Measurements from ENCODE around the gene ARHGAP26.

The ARHGAP26 gene

DNA sequence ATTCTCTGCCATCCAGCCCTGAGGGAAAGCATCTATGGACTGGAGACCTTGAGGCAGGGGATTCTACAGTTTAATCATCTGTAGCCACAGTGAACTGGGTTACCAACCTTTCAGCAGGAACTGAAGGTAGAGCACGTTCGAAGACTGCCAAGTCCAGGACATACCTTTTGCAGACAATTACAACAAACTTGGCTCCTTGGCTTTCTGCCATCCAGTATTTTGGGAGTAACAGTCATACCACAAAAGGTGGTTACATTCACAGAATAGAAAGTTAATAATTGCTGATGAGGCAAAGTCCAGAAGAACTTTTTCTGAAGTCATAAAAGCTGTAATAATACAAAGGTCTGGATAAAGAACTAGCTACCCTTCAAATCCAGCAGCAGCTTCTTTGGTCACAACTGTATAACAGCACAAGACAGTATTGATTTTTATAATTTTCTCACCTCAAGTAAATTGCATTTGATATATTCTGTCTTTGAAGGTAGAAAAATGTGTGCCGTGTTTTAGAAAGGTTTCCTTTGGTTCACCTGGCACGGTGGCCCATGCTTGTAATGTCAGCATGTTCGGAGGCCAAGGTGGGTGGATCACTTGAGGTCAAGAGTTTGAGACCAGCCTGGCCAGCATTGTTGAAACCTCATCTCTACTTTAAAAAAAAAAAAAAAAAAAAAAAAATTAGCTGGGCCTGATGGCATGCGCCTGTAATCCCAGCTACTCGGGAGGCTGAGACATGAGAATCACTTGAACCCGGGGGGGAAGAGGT is 396.7 kb downstream of the ARHGAP26 start:
- no peak for DNase-seq (ENCODE audit: low spot score)

GRCh38 chr5:143168171-143168741 is 398.1 kb downstream of the ARHGAP26 start:
- no peak for DNase-seq (ENCODE audit: low spot score)

DNA sequence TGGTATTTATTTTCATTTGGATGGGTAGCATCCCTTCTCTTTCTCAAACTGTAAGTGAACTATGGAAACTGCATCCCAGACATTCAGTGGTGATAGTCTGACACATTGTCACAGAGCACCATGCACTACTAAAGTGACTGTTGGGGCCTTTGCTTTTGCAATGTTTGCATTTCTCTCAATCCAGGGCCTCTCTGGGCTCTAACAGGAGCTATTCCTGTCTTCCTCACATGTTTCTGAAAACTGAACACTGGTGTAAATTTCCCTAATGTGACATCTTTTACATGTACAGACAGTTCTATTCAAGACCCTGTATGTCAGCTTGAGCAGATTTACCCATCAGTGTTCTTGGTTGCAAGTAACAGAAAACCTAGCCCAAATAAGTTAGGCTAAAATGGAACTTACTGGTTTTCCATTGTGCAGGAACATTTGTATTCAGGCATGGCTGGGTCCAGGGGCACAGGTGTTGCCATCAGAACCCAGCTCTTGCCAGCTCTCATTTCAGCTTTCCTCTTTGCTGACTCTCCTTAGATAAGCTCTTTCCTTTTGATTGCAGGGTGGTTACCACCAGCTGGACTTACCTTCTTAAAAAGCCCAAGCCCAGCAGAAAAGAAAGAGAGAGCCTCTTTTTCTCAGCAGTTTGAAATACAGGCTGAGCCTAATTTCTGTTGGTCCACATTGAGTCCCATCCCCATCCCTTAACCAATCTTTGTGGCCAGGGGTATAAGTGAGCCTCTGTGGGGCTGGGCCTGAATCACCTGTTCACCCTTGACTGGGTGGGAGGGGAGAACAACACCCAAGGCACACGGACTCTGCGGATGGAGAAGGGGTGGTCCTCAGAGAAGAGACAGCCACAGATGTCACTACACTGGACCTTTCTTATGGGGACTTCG is 399.0 kb downstream of the ARHGAP26 start:
- no peak for DNase-seq (ENCODE audit: low spot score)

DNA sequence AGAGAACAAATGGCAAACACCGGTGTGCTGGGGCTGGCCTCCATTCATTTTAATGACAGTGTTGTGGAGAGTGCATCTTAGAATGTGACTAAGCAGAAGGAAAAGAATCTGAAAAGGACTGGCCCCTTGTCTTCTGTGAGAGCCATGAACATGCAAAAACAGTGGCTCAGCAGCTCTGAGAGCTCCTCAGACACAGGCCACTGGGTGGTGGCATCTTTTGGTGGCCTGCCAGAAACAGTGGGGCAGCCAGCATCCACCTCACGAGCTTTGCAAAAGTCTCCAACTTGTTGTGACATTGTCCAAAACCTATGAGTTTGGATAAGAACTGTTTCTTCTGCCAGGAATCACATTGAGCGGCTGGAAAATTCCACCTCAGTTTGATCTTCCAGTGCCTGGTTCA is 399.9 kb downstream of the ARHGAP26 start:
- no peak for DNase-seq (ENCODE audit: low spot score)

DNA sequence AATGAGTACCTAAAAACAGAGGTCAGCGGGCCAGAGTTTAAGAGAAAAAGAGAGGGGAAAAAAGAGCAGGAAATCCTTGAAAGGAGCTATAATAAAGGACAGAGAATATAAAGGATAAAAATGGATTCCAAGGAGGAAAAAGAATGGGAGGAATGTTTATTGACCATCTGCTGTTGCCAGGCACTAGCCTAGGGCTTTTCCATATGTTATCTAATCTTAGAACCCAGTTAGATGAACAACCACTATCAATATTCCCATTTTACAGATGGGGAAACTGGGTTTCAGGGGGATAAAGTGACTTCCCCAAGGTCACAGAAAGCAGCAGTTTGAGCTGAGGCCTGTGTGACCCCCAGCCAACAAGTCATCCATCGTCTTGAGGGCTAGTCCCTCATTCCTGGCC is 400.8 kb downstream of the ARHGAP26 start:
- no peak for DNase-seq (ENCODE audit: low spot score)

DNA sequence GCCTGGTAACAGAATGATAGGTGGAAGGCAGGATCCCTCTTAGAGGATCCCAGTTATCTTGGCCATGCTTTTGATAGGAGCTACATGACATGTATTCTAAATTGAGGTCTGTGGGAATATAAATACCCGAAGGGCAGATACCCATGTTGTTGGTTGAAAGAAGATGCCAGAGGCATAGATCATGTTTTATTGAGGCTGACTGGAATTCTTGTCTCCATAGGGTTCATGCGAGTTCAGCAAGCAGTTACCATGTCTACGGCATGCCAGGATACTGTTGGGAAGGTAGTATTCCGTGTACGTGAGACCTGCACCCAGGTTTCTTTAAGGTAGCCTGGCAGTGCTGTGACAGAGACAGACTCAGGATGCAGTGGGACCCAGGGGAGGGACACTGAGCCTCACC is 402.6 kb downstream of the ARHGAP26 start:
- DNase-seq (ENCODE audit: low spot score) = no peak

- DNase-seq (ENCODE audit: low spot score) = no peak
Observed at GRCh38 chr5:143173139-143173889, 403.1 kb downstream of the ARHGAP26 start.

DNA sequence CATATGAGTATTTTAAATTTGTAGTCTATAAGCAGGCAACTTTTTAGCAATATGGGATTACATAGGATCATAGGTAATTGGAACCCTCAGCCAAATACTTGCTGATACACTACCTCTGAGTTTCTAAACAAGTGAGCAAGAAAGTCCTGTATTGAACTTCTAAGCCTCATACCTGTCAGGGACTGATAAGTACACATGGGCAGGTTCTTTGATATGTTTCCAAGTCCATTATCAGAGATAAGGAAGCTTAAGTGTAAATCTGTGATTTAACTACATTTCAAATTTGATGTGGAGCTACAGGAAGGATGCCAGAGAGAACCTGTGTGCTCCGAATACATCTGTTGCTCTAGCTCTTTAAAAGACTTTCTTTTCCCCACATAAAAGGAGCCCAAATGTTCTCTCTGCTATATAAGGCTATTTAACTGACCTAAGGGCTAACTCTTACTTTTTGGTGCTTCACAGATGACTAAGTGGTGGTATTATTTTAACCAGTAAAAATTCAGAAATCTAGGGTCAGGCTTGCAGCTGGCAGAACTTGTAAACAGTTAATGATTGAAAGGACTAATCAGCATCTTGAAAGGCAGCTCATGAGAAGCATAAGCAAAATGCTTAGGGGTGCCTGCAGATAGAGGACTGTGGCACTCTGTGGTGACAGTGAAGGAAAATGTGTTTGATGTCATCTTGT is 404.7 kb downstream of the ARHGAP26 start:
- no peak for DNase-seq (ENCODE audit: low spot score)

DNA sequence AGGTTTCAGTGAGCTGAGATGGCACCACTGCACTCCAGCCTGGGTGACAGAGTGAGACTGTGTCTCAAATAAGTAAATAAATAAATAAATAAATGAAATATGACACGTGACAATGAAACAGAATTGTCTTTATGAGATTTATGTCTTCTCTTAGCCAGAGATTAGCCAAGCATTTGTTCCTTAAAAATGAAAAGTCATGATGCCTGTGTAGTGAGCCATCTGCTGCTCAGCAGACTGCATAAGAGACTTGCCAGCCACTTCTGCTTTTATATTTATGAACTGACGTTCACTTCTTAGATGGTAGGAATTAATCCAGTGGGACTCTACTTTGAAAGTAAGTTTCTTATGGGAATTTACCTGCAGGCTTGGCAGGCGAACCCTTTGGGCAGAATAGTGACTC is 405.9 kb downstream of the ARHGAP26 start:
- DNase-seq (ENCODE audit: low spot score) = no peak

- no peak for DNase-seq (ENCODE audit: low spot score)
Observed at GRCh38 chr5:143177263-143177983, 407.2 kb downstream of the ARHGAP26 start.

DNA sequence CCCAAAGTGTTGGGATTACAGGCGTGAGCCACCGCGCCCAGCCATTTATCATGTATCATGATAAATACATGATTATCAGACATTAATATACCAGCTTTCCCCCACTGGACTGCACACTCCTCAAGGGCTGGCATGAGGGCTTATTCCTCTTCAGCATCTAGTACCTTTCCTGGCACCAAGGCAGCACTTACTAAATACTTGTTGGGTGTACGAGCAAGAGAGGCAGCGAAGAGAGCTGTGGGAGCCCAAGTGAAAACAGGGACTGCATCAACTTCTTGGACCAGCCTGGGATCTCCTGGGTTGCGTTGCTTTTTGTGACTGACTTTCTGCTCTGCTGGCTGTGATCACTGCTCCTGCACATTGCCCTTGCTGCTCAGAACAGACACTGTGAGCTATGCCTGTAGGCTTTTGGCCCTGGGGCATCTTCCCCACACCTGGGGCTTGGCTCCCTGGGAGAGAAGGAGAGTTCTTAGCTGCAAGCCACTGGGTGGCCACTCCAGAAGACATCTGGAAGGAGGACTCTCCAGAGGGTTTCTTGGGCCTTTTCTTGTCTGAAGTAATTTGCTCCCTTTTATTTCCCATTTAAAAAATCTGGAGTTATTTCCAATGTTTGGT is 409.1 kb downstream of the ARHGAP26 start:
- no peak for DNase-seq (ENCODE audit: low spot score)

DNA sequence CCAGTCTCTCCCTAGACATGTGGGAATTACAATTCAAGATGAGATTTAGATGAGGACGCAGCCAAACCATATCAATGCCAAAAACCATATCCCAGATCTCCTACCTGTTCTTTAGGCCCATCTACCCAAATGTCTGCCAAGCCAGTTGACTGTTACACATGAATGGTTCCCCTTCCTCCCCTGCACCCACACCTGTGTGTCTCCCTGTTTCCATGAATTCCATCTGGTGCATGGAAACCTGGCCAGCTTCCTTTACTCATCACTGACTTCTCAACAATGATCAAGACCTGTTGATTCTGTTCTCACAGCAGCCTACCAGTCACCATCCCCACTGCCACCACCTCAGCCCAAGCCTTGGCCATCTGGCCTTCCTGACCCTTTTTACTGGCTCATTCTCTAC is 410.6 kb downstream of the ARHGAP26 start:
- DNase-seq (ENCODE audit: low spot score) = no peak

DNA sequence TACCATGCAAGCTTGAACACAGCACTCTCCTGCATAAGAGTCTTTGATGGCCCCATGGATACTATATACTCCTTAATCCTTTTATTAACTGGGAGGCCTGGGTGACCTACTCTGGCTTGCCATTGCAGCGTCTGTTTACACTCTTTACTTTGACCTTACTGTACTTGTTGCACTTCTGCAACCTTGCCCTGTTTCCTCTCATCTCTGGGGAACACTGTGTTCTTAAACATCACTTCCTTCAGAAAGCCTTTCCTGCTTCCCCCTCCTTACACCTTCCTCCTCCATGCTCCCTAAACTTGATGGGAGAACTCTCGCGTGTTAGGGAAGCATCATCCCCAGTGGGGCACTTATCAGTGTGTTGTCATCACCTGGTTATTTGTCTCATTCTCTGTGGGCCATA is 411.0 kb downstream of the ARHGAP26 start:
- no peak for DNase-seq (ENCODE audit: low spot score)

DNA sequence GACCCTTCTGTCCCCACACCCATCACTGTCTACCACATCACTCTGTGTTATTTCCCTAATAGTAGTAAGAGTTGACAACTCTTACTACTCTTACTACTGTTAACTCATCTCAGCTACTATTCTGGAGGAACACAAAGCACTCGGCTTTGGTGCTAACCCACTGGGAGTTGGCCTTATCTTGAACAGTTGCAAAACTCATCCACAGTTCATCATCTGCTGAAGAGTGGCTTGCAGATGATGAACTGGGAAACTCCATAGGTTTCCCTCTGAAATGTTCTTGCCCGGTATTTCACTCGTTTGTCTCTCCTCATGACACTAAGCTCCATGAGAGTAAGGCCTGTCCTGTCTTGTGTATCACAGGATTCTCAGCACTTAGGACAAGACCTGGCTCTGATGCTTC is 411.9 kb downstream of the ARHGAP26 start:
- no peak for DNase-seq (ENCODE audit: low spot score)

DNA sequence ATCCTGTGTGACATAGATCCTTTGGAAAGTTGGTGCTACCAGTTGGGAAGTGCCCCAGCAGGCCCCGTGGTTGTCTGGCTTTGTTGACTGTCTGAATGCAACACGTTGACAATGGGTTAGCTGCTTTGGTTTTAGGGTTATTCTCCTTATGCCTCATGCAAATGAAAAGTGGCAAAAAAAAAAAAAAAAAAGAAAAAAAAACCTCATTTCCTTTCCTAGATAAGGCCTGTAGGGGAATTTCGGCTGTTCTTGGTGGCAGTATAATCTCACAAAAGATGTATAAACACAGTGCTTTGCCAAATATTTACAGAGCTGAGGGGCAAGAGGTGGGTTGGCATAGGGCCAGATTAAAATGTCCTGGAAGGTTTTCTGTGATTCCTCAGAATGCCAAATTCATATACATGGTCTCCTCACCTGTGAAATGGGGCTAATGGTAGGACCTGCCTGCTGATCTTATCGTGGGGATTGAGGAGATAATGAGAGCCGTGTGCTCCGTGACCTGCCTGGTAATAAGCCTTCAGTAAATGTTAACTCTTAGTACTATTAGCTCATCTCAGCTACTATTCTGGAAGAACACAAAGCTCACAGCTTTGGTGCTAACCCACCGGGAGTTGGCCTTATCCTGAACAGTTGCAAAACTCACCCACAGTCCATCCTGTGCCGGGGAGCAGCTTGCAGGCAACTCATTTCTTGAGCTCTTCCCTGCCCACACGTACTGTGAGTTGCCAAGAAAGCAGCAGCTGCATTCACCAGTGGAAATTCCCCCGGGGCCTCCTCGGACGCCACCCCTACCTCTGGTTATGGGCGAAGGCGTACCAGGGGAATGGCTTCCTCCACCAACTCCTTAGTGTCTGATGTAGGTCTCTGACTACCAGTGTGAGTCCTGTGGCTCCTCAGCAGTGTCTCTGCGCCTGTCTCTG is 413.0 kb downstream of the ARHGAP26 start:
- DNase-seq (ENCODE audit: low spot score) = no peak

GRCh38 chr5:143183989-143184388 is 413.8 kb downstream of the ARHGAP26 start:
- no peak for DNase-seq (ENCODE audit: low spot score)

- no peak for DNase-seq (ENCODE audit: low spot score)
Observed at GRCh38 chr5:143186623-143187022, 416.4 kb downstream of the ARHGAP26 start.

- no peak for DNase-seq (ENCODE audit: low spot score)
Observed at GRCh38 chr5:143187495-143187894, 417.3 kb downstream of the ARHGAP26 start.

GRCh38 chr5:143188083-143188482 is 417.9 kb downstream of the ARHGAP26 start:
- DNase-seq (ENCODE audit: low spot score) = no peak
